ENCODE data around the gene SMYD3. TPM values are rescaled to one million over a fixed set of nuclear protein-coding genes. Genes with fewer than 3 reads are reported as not detected.
A peak's percentile ranks its signal among the peaks of the same experiment; 100 is the strongest.

Gene SMYD3
- total and polyA plus RNA-seq, 4 donors = 10.5 to 40.1 (median 32.5) TPM

- Histone ChIP-seq H3K9me3 (ENCODE audit: control insufficient read depth in 4 of 4, insufficient read depth in 3 of 4, low read length in 3 of 4) (no peaks in the 10 kb centered on the region), H3K9ac (ENCODE audit: insufficient read depth in 1 of 2, low read length in 2 of 2) (no peak overlapping the region), H3K4me1 (ENCODE audit: control insufficient read depth in 5 of 5, insufficient read depth in 5 of 5, low read length in 5 of 5) (peaks cover 10 to 29% (median 19%) of the 10 kb centered on the region in 5 donors), H3K27ac (ENCODE audit: low read depth in 1 of 2, low read length in 1 of 2) (no peak overlapping the region), H3K36me3 (ENCODE audit: control insufficient read depth in 4 of 4, insufficient read depth in 4 of 4, low read length in 4 of 4) (no peaks in the 10 kb centered on the region), H3K4me3 (no peak overlapping the region), H3K27me3 (ENCODE audit: control insufficient read depth in 3 of 3, insufficient read depth in 3 of 3, low read length in 2 of 3) (no peaks in the 10 kb centered on the region)
- WGBS, 2 donors = 77 to 88% methylated on average over 5 of the region's 5 CpGs
- no peak for TF ChIP-seq CTCF (IDR thresholded peaks at IDR 0.05; ENCODE audit: control extremely low read depth, extremely low read depth)
- ATAC-seq (ENCODE audit: insufficient read depth, low FRiP score) = no peak
- DNase-seq = no peak
These were observed 630.5 kb downstream of the SMYD3 start for GRCh38 chr1:245876586-245876985.

- no peak for TF ChIP-seq CTCF (IDR thresholded peaks at IDR 0.05; ENCODE audit: control extremely low read depth, extremely low read depth)
- H3K27ac ChIP-seq (ENCODE audit: low read depth in 1 of 2, low read length in 1 of 2) = peak overlapping the region; percentile 23 to 77
- WGBS, 2 donors = 62% methylated on average over 4 of the region's 4 CpGs
These were observed 631.4 kb downstream of the SMYD3 start for GRCh38 chr1:245875581-245876261.

GRCh38 chr1:245874942-245875580 lies 632.0 kb downstream of the SMYD3 start:
- 34 to 40% methylated on average over 12 of the region's 12 CpGs for WGBS, 2 donors
- H3K36me3 ChIP-seq (ENCODE audit: control insufficient read depth in 4 of 4, insufficient read depth in 4 of 4, low read length in 4 of 4) = no peaks in the 10 kb centered on the region
- H3K9ac ChIP-seq (ENCODE audit: insufficient read depth in 1 of 2, low read length in 2 of 2) = no peak overlapping the region
- peaks cover 10 to 25% (median 19%) of the 10 kb centered on the region in 5 donors for H3K4me1 ChIP-seq (ENCODE audit: control insufficient read depth in 5 of 5, insufficient read depth in 5 of 5, low read length in 5 of 5)
- no peaks in the 10 kb centered on the region for H3K9me3 ChIP-seq (ENCODE audit: control insufficient read depth in 4 of 4, insufficient read depth in 3 of 4, low read length in 3 of 4)
- H3K27me3 ChIP-seq (ENCODE audit: control insufficient read depth in 3 of 3, insufficient read depth in 3 of 3, low read length in 2 of 3) = no peaks in the 10 kb centered on the region
- ATAC-seq (ENCODE audit: insufficient read depth, low FRiP score) = peak; percentile 22
- TF ChIP-seq CTCF (IDR thresholded peaks at IDR 0.05; ENCODE audit: control extremely low read depth, extremely low read depth) = no peak
- peak; percentile 91 to 95 (median 94) for DNase-seq
- no peak overlapping the region for H3K4me3 ChIP-seq
- H3K27ac ChIP-seq (ENCODE audit: low read depth in 1 of 2, low read length in 1 of 2) = peak overlapping the region; percentile 64 to 77

More at GRCh38 chr1:245875581-245876261, 631.4 kb downstream of the SMYD3 start:
- H3K9me3 ChIP-seq (ENCODE audit: control insufficient read depth in 4 of 4, insufficient read depth in 3 of 4, low read length in 3 of 4) = no peaks in the 10 kb centered on the region
- DNase-seq (peak in 1 of 3 donors; percentile 35), ATAC-seq (ENCODE audit: insufficient read depth, low FRiP score) (no peak)
- peaks cover 10 to 25% (median 19%) of the 10 kb centered on the region in 5 donors for H3K4me1 ChIP-seq (ENCODE audit: control insufficient read depth in 5 of 5, insufficient read depth in 5 of 5, low read length in 5 of 5)
- H3K36me3 ChIP-seq (ENCODE audit: control insufficient read depth in 4 of 4, insufficient read depth in 4 of 4, low read length in 4 of 4) = no peaks in the 10 kb centered on the region
- H3K27me3 ChIP-seq (ENCODE audit: control insufficient read depth in 3 of 3, insufficient read depth in 3 of 3, low read length in 2 of 3) = no peaks in the 10 kb centered on the region
- no peak overlapping the region for H3K4me3 ChIP-seq
- H3K9ac ChIP-seq (ENCODE audit: insufficient read depth in 1 of 2, low read length in 2 of 2) = no peak overlapping the region
